ENCODE data around the gene SGCD. TPM values are rescaled to one million over a fixed set of nuclear protein-coding genes. Genes with fewer than 3 reads are reported as not detected.
A peak's percentile ranks its signal among the peaks of the same experiment; 100 is the strongest.

SGCD gene
- total and polyA plus RNA-seq, 4 donors: 12.2 to 129 (median 22.3) TPM

GRCh38 chr5:156587012-156587411, 260.0 kb downstream of the SGCD start:
- ATAC-seq (ENCODE audit: low FRiP score): no peak

GRCh38 chr5:156588306-156588705, 261.3 kb downstream of the SGCD start:
- no peak for DNase-seq
- no peak overlapping the region for H3K27ac ChIP-seq (ENCODE audit: low read depth in 1 of 2, low read length in 2 of 2)
- H3K36me3 ChIP-seq (ENCODE audit: control insufficient read depth in 1 of 2, insufficient read depth in 2 of 2, low read length in 1 of 2): no peaks in the 10 kb centered on the region
- no peaks in the 10 kb centered on the region for H3K27me3 ChIP-seq (ENCODE audit: control insufficient read depth in 1 of 2, insufficient read depth in 2 of 2, low read length in 1 of 2)
- H3K4me1 ChIP-seq (ENCODE audit: control insufficient read depth in 1 of 2, insufficient read depth in 2 of 2, low read length in 2 of 2): peaks cover 2 to 6% of the 10 kb centered on the region in 2 donors
- ATAC-seq (ENCODE audit: low FRiP score): no peak
- no peaks in the 10 kb centered on the region for H3K9me3 ChIP-seq (ENCODE audit: control insufficient read depth, low read length)
- intact Hi-C loops (cut with DNase I): loop anchor here (10.0 kb wide), 1 partner anchor 56 kb away; no protein-coding TSS in a partner anchor
- H3K4me3 ChIP-seq (ENCODE audit: low read length in 2 of 2): no peak overlapping the region
- WGBS, 2 donors: 81 to 93% methylated on average over 2 of the region's 2 CpGs

More at GRCh38 chr5:156587012-156587411, 260.0 kb downstream of the SGCD start:
- 5 to 9% methylated on average over 2 of the region's 2 CpGs for WGBS, 2 donors
- Histone ChIP-seq H3K9me3 (ENCODE audit: control insufficient read depth, low read length) (no peaks in the 10 kb centered on the region), H3K27ac (ENCODE audit: low read depth in 1 of 2, low read length in 2 of 2) (peak overlapping the region in 1 of 2 donors; percentile 43), H3K27me3 (ENCODE audit: control insufficient read depth in 1 of 2, insufficient read depth in 2 of 2, low read length in 1 of 2) (no peaks in the 10 kb centered on the region), H3K4me1 (ENCODE audit: control insufficient read depth in 1 of 2, insufficient read depth in 2 of 2, low read length in 2 of 2) (peaks cover 2 to 6% of the 10 kb centered on the region in 2 donors), H3K36me3 (ENCODE audit: control insufficient read depth in 1 of 2, insufficient read depth in 2 of 2, low read length in 1 of 2) (no peaks in the 10 kb centered on the region), H3K4me3 (ENCODE audit: low read length in 2 of 2) (no peak overlapping the region)
- DNase-seq: no peak
- intact Hi-C loops (cut with DNase I): loop anchor here (10.0 kb wide), 1 partner anchor 58 kb away; no protein-coding TSS in a partner anchor

- intact Hi-C loops (cut with DNase I): loop anchor here (10.0 kb wide), 1 partner anchor 55 kb away; no protein-coding TSS in a partner anchor
- WGBS, 2 donors: 74 to 76% methylated on average over 4 of the region's 4 CpGs
- H3K27ac ChIP-seq (ENCODE audit: low read depth in 1 of 2, low read length in 2 of 2): no peak overlapping the region
Observed at GRCh38 chr5:156589104-156589945, 262.4 kb downstream of the SGCD start.

GRCh38 chr5:156589946-156590216, 262.9 kb downstream of the SGCD start:
- Histone ChIP-seq H3K4me3 (ENCODE audit: low read length in 2 of 2) (no peak overlapping the region), H3K4me1 (ENCODE audit: control insufficient read depth in 1 of 2, insufficient read depth in 2 of 2, low read length in 2 of 2) (peaks cover 2 to 3% of the 10 kb centered on the region in 2 donors), H3K36me3 (ENCODE audit: control insufficient read depth in 1 of 2, insufficient read depth in 2 of 2, low read length in 1 of 2) (no peaks in the 10 kb centered on the region), H3K27ac (ENCODE audit: low read depth in 1 of 2, low read length in 2 of 2) (no peak overlapping the region), H3K27me3 (ENCODE audit: control insufficient read depth in 1 of 2, insufficient read depth in 2 of 2, low read length in 1 of 2) (no peaks in the 10 kb centered on the region), H3K9me3 (ENCODE audit: control insufficient read depth, low read length) (no peaks in the 10 kb centered on the region)
- ATAC-seq (ENCODE audit: low FRiP score) (no peak), DNase-seq (no peak)
- intact Hi-C loops (cut with DNase I): loop anchor here (10.0 kb wide), 1 partner anchor 55 kb away; no protein-coding TSS in a partner anchor
- WGBS, 2 donors: 81 to 93% methylated on average over 4 of the region's 4 CpGs

More at GRCh38 chr5:156589104-156589945, 262.4 kb downstream of the SGCD start:
- Histone ChIP-seq H3K4me1 (ENCODE audit: control insufficient read depth in 1 of 2, insufficient read depth in 2 of 2, low read length in 2 of 2) (peaks cover 2 to 3% of the 10 kb centered on the region in 2 donors), H3K4me3 (ENCODE audit: low read length in 2 of 2) (no peak overlapping the region), H3K9me3 (ENCODE audit: control insufficient read depth, low read length) (no peaks in the 10 kb centered on the region), H3K36me3 (ENCODE audit: control insufficient read depth in 1 of 2, insufficient read depth in 2 of 2, low read length in 1 of 2) (no peaks in the 10 kb centered on the region), H3K27me3 (ENCODE audit: control insufficient read depth in 1 of 2, insufficient read depth in 2 of 2, low read length in 1 of 2) (no peaks in the 10 kb centered on the region)
- DNase-seq (no peak), ATAC-seq (ENCODE audit: low FRiP score) (no peak)

- DNase-seq: no peak
- no peak overlapping the region for H3K4me3 ChIP-seq (ENCODE audit: low read length in 2 of 2)
- H3K9me3 ChIP-seq (ENCODE audit: control insufficient read depth, low read length): no peaks in the 10 kb centered on the region
- intact Hi-C loops (cut with DNase I): no loop called here
- no peaks in the 10 kb centered on the region for H3K27me3 ChIP-seq (ENCODE audit: control insufficient read depth in 1 of 2, insufficient read depth in 2 of 2, low read length in 1 of 2)
- no peak for ATAC-seq (ENCODE audit: low FRiP score)
- peaks cover 0 to 2% of the 10 kb centered on the region in 2 donors for H3K4me1 ChIP-seq (ENCODE audit: control insufficient read depth in 1 of 2, insufficient read depth in 2 of 2, low read length in 2 of 2)
- no peaks in the 10 kb centered on the region for H3K36me3 ChIP-seq (ENCODE audit: control insufficient read depth in 1 of 2, insufficient read depth in 2 of 2, low read length in 1 of 2)
- H3K27ac ChIP-seq (ENCODE audit: low read depth in 1 of 2, low read length in 2 of 2): no peak overlapping the region
Observed at GRCh38 chr5:156590978-156591377, 264.0 kb downstream of the SGCD start.

GRCh38 chr5:156591631-156592030, 264.7 kb downstream of the SGCD start:
- Histone ChIP-seq H3K4me1 (ENCODE audit: control insufficient read depth in 1 of 2, insufficient read depth in 2 of 2, low read length in 2 of 2) (peaks cover 0 to 2% of the 10 kb centered on the region in 2 donors), H3K36me3 (ENCODE audit: control insufficient read depth in 1 of 2, insufficient read depth in 2 of 2, low read length in 1 of 2) (no peaks in the 10 kb centered on the region), H3K27me3 (ENCODE audit: control insufficient read depth in 1 of 2, insufficient read depth in 2 of 2, low read length in 1 of 2) (no peaks in the 10 kb centered on the region), H3K27ac (ENCODE audit: low read depth in 1 of 2, low read length in 2 of 2) (no peak overlapping the region), H3K4me3 (ENCODE audit: low read length in 2 of 2) (no peak overlapping the region), H3K9me3 (ENCODE audit: control insufficient read depth, low read length) (no peaks in the 10 kb centered on the region)
- DNase-seq: no peak
- intact Hi-C loops (cut with DNase I): no loop called here
- ATAC-seq (ENCODE audit: low FRiP score): no peak

- no peak for DNase-seq
- intact Hi-C loops (cut with DNase I): no loop called here
- Histone ChIP-seq H3K4me3 (ENCODE audit: low read length in 2 of 2) (no peak overlapping the region), H3K36me3 (ENCODE audit: control insufficient read depth in 1 of 2, insufficient read depth in 2 of 2, low read length in 1 of 2) (no peaks in the 10 kb centered on the region), H3K4me1 (ENCODE audit: control insufficient read depth in 1 of 2, insufficient read depth in 2 of 2, low read length in 2 of 2) (peaks cover 2% of the 10 kb centered on the region in 2 donors), H3K27me3 (ENCODE audit: control insufficient read depth in 1 of 2, insufficient read depth in 2 of 2, low read length in 1 of 2) (no peaks in the 10 kb centered on the region), H3K27ac (ENCODE audit: low read depth in 1 of 2, low read length in 2 of 2) (no peak overlapping the region), H3K9me3 (ENCODE audit: control insufficient read depth, low read length) (no peaks in the 10 kb centered on the region)
- 59 to 62% methylated on average over 1 of the region's 1 CpG for WGBS, 2 donors
- no peak for ATAC-seq (ENCODE audit: low FRiP score)
Observed at GRCh38 chr5:156593546-156593945, 266.6 kb downstream of the SGCD start.

- WGBS, 2 donors: 91 to 94% methylated on average over 1 of the region's 1 CpG
- H3K36me3 ChIP-seq (ENCODE audit: control insufficient read depth in 1 of 2, insufficient read depth in 2 of 2, low read length in 1 of 2): no peaks in the 10 kb centered on the region
- ATAC-seq (ENCODE audit: low FRiP score): no peak
- intact Hi-C loops (cut with DNase I): no loop called here
- H3K27me3 ChIP-seq (ENCODE audit: control insufficient read depth in 1 of 2, insufficient read depth in 2 of 2, low read length in 1 of 2): no peaks in the 10 kb centered on the region
- H3K27ac ChIP-seq (ENCODE audit: low read depth in 1 of 2, low read length in 2 of 2): no peak overlapping the region
- no peak for DNase-seq
- no peaks in the 10 kb centered on the region for H3K9me3 ChIP-seq (ENCODE audit: control insufficient read depth, low read length)
- no peak overlapping the region for H3K4me3 ChIP-seq (ENCODE audit: low read length in 2 of 2)
- peaks cover 2% of the 10 kb centered on the region in 2 donors for H3K4me1 ChIP-seq (ENCODE audit: control insufficient read depth in 1 of 2, insufficient read depth in 2 of 2, low read length in 2 of 2)
Observed at GRCh38 chr5:156594406-156594805, 267.4 kb downstream of the SGCD start.
